CD4-positive, alpha-beta memory T cell (primary cell): ENCODE data around the gene UBAP2L. TPM values are rescaled to one million over a fixed set of nuclear protein-coding genes. Genes with fewer than 3 reads are reported as not detected.

Experiments
- microRNA-seq: library from miRNA; unstranded; fragments of <30 nt; microRNA quantifications from one replicate; pipeline ENCODE4 v1.2.0, GENCODE V29; 2021; ENCODE audit warnings: borderline replicate concordance, borderline number of aligned reads, borderline microRNAs expressed, mixed read lengths
- polyA plus RNA-seq, 2 donors: library from polyadenylated mRNA; unstranded; fragments of 300-500 nt; fragmentation: Illumina TruSeq; gene quantifications; one replicate each; pipeline ENCODE4 v1.2.3, GENCODE V29; 2021
- total RNA-seq, 2 experiments: library from RNA; stranded (reverse); gene quantifications; one replicate each; pipeline ENCODE4 v1.2.3, GENCODE V29; 2021

The UBAP2L gene
- total and polyA plus RNA-seq, 4 experiments from 2014 or later, result 33.5 to 189 (median 127) TPM

Small RNAs within 50 kb of the gene (microRNA-seq; reads per million reads assigned to microRNA genes)
- gene MIR190B, result 18.2 reads per million, percentile 50 among the genes with 10 or more reads in this experiment

Other genes starting within 250 kb of the UBAP2L start
- 100 to 1,000 TPM; 121 to 130 TPM for gene JTB, start 243.3 kb upstream of the UBAP2L start, total RNA-seq
- 100 to 1,000 TPM; 283 to 445 TPM for gene JTB, start 243.3 kb upstream of the UBAP2L start, polyA plus RNA-seq
- under 1 TPM in 1 of 2 experiments, not detected in 1; 0.47 TPM for gene RAB13, start 234.6 kb upstream of the UBAP2L start, total RNA-seq
- gene RAB13, start 234.6 kb upstream of the UBAP2L start, polyA plus RNA-seq, result not detected
- 1,000 to 10,000 TPM; 6,785 to 7,292 TPM for gene RPS27, start 230.2 kb upstream of the UBAP2L start, total RNA-seq
- gene RPS27, start 230.2 kb upstream of the UBAP2L start, polyA plus RNA-seq, result over 10,000 TPM; 16,816 to 21,324 TPM
- gene NUP210L, start 65.9 kb upstream of the UBAP2L start, total RNA-seq, result under 1 TPM; 0.19 to 0.23 TPM
- under 1 TPM in 1 of 2 donors, not detected in 1; 0.14 TPM for gene NUP210L, start 65.9 kb upstream of the UBAP2L start, polyA plus RNA-seq
- 100 to 1,000 TPM; 311 to 312 TPM for gene TPM3, start 28.9 kb upstream of the UBAP2L start, total RNA-seq
- 1,000 to 10,000 TPM in 1 of 2 donors, 100 to 1,000 TPM in 1; 860 to 1,209 TPM for gene TPM3, start 28.9 kb upstream of the UBAP2L start, polyA plus RNA-seq
- not detected for gene CFAP141, start 14.6 kb upstream of the UBAP2L start, total RNA-seq
- gene CFAP141, start 14.6 kb upstream of the UBAP2L start, polyA plus RNA-seq, result not detected
- gene HAX1, start 51.7 kb downstream of the UBAP2L start, total RNA-seq, result 100 to 1,000 TPM; 110 to 121 TPM
- gene HAX1, start 51.7 kb downstream of the UBAP2L start, polyA plus RNA-seq, result 100 to 1,000 TPM; 167 to 259 TPM
- gene AQP10, start 100.1 kb downstream of the UBAP2L start, total RNA-seq, result not detected
- gene AQP10, start 100.1 kb downstream of the UBAP2L start, polyA plus RNA-seq, result not detected
- 100 to 1,000 TPM; 186 TPM for gene ATP8B2, start 104.6 kb downstream of the UBAP2L start, total RNA-seq
- gene ATP8B2, start 104.6 kb downstream of the UBAP2L start, polyA plus RNA-seq, result 10 to 100 TPM; 53.5 to 95.4 TPM
- gene IL6R, start 184.4 kb downstream of the UBAP2L start, total RNA-seq, result 100 to 1,000 TPM; 101 to 106 TPM
- 10 to 100 TPM; 54.6 to 73.0 TPM for gene IL6R, start 184.4 kb downstream of the UBAP2L start, polyA plus RNA-seq